NCI-H1417 (cell line): ENCODE results near the gene NR2C1.

Source experiments
- DNase-seq, 3 experiments: peaks; one replicate each; lab custom pipeline; 2025; lab: John Stamatoyannopoulos, UW

The NR2C1 gene

DNA sequence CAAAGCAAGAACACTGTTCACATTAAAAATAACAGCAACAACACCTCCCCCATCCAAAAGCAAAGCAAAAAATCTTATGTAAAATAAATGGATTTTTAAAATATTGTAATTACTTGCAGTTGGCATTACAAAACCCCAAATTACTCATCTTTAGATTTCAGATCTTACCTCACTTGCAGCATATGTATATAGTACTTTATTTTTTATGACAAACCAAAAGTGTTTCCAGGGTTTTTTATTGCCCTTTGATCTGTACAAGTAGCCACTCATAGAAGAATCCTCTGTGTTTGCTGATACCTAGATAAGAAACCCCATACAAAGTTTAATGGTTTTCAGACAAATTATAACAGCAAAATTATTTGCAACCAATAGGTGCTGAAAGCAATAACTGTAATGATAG, 12.2 kb upstream of the NR2C1 start:
- no peak for DNase-seq

- DNase-seq: no peak
Measured at GRCh38 chr12:95083938-95084337, 10.5 kb upstream of the NR2C1 start.

GRCh38 chr12:95083471-95083870, 10.1 kb upstream of the NR2C1 start:
- no peak for DNase-seq

- no peak for DNase-seq
Measured at GRCh38 chr12:95077341-95077740, 3.9 kb upstream of the NR2C1 start.

- DNase-seq: no peak
Measured at GRCh38 chr12:95074766-95075165, 1.3 kb upstream of the NR2C1 start.

DNA sequence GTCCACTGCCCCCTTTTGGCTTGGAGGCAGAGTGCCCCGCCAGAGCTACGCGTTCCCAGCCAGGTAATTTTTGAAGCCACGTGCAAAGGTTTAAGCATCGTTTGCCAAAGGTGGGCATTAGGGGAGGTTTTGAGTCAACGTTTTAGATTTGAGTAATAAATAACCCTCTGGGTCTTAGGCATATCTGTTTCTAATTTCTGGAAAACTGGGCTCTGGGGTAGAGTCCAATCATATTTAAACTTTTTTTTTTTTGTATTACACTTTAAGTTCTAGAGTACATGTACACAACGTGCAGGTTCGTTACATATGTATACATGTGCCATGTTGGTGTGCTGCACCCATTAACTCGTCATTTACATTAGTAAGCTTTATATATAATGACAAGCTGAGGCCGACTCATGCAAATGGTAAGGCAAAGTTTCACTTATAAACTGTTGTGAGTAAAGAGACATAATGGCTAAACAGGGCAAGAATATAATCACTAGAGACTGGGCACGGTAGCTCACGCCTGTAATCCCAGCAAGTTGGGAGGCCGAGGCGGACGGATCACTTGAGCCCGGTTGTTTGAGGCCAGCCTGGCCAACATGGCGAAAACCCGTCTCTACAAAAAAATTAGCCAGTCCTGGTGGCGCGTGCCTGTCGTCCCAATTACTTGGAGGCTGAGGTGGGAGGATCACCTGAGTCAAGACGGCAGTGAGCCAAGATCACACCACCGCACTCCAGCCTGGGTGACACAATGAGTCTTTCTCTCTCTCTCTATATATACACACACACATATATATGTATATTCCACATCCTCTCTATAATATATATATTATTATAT, 491 bp upstream of the NR2C1 start:
- no peak for DNase-seq

- DNase-seq: no peak
Measured at GRCh38 chr12:95070378-95070777, 3.0 kb downstream of the NR2C1 start.

- no peak for DNase-seq
Measured at GRCh38 chr12:95066091-95066855, 7.1 kb downstream of the NR2C1 start.

- DNase-seq: no peak
Measured at GRCh38 chr12:95060951-95061350, 12.5 kb downstream of the NR2C1 start.

DNA sequence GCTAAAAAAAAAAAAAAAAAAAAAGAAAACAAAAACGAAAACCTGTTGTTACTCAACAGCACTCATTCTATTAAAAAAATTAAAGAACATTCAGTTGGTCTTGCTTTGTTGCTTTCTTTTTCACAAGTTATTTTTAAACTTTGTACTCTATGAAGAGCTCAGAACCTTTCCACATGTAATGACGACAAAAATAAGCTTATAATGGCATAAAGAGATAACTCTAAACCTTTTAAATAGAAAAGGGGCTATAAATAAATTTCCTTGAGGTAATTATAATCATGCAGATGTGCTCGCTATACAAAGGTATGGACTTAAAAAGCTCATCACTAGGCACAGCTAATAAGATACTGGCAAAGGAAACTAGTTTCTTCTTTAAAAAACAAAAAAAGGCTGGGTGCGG, 13.4 kb downstream of the NR2C1 start:
- no peak for DNase-seq

- DNase-seq: no peak
Measured at GRCh38 chr12:95057424-95057823, 16.0 kb downstream of the NR2C1 start.

GRCh38 chr12:95055057-95055456, 18.4 kb downstream of the NR2C1 start:
- no peak for DNase-seq

GRCh38 chr12:95054206-95054605, 19.2 kb downstream of the NR2C1 start:
- DNase-seq: no peak

DNA sequence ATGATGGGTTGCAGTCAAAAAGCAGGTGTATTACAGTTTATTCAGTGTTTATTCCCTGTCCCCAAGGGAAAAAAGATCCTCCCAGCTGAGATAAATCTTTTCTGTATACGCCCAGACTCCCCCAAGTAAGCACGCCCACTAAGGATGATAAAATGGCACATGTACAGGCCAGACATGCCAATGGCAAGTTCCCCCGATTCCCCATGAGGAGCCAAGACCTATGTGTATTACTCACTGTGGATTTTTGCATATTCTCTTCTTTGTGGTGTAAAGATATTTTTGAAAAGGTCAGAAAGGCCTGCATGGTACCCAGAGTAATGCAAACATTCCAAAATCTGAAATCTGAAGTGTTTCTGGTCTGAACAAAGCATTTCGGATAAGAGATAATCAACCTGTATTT, 22.2 kb downstream of the NR2C1 start:
- no peak for DNase-seq

DNA sequence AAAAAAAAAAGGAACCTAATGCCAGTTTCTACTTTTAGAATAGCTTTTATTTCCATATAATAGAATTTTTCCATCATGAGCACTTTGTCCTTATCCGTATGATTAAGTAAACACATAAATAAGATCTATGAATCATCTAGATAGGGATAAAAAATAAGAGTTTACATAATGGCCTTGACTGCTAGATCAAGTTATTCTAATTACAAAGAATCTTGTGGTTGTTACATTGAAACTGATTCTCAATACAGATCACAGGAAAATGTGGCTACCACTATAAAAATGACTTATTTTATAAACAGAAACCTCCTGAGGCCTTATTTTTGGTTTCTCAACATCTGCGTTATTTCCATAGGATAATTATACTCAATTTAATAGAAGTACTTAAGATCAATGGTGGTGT, 35.5 kb downstream of the NR2C1 start:
- no peak for DNase-seq

DNA sequence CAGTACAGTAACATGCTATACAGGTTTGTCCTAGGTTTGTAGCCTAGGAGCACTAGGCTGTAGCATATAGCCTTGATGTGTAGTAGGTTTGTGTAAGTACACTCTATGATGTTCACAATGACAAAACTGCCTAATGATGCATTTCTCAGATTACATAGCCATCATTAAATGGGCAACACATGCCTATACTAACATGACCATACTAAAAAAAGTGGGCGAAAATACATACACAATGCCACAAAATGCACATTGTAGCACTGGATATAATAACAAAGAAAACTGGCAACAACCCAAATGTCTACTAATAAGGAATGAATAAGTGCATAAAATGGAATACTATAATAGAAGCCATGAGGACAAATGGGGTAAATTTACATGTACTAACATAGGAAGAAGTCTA, 38.7 kb downstream of the NR2C1 start:
- no peak for DNase-seq

DNA sequence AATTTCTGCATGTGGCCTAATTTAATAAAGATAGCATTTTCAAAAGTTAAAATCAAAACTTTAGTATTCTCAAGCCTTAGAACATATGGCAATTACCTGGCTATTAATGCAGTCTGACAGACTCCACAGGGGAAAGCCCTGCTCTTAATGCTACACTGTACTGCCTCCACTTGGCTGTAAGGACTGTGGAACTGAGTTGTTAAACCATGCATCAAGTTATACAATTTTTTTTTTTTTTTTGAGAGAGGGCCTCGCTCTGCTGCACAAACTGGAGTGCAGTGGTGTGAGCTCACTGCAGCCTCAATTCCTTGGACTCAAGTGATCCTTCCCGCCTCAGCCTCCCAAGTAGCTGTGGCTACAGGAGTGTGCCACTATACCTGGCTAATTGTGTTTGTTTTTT, 50.9 kb downstream of the NR2C1 start:
- DNase-seq: no peak

DNA sequence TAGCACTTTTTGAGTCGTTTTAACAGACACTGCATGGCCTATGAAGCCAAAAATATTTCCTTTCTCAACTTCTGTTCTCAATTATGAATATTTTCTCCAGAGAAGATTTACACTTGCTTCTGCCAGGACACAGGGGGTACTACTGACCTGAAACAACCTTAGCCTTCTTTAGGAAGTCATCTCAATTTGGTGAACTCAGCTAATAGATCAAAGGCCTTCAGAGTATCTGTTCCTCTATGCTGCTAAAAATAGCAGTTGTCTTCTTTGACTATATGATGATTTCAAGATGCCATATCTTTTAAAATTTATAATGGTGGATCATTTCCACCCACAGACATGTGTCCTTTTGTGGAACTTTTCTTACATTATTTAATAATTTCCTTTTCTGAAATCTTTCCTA, 55.9 kb downstream of the NR2C1 start:
- DNase-seq: no peak

DNA sequence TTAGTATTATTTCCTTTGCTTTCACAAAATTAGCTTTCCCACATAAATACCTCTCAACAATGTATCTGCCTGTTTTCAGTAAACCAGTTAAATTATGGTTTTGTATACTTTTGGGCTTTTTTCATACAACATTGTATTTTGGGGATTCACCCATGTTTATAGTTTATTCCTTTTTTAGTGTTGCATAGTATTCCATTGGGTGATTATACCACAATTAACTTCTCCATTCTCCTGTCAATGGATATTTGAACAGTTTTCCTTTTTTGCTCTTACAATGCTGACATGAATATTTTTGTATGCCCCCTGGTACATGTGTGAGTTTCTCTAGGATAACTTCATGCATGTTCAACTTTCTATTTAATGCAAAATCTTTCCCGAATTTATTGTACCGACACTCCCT, 57.3 kb downstream of the NR2C1 start:
- DNase-seq: no peak

DNA sequence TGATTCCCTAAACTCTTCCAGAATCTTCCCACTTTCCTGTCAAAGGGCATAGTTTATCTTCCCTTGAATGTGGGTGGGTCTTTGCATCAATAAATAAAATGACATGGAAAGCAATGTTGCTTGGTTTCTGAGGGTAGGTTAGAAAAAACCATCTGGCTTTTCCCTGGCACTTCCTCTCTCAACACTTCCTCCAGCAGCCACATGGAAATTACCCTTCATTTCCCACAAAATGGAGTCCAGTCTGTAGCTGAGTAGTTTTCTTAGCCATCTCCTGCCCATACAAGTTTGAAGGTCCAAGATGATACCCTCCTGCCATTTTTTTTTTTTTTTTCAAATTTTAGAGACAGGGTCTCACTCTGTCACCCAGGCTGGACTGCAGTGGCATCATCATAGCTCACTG, 58.9 kb downstream of the NR2C1 start:
- DNase-seq: no peak

GRCh38 chr12:95006206-95006605, 67.2 kb downstream of the NR2C1 start:
- DNase-seq: no peak

DNA sequence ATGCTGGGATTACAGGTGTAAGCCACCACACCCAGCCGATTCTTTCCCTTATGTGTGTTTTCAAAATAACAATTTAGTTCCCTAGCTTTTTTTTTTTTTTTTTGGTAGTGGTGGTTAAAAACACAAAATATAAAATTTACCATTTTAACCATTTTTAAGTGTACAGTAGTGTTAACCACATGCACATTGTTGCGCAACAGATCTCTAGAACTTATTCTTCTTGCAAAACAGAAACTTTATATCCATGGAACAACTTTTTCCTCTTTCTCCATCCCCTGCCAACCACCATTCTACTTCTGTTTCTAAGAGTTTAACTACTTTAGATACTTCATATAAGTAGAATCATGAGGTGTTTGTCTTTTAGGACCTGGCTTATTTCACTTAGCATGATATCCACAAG, 68.8 kb downstream of the NR2C1 start:
- no peak for DNase-seq

- no peak for DNase-seq
Measured at GRCh38 chr12:95003921-95004272, 69.5 kb downstream of the NR2C1 start.
